C4-2B (cell line): ENCODE results near the gene CHRDL2.

Source experiments
- CTCF ChIP-seq: fragments of 450-650 bp; conservative IDR thresholded peaks from 2 replicates; pipeline ENCODE4 v1.5.1; 2017; ENCODE audit warnings: mild to moderate bottlenecking
- ZFX ChIP-seq: fragments of 450-650 bp; IDR thresholded peaks from 2 replicates; pipeline ENCODE4 v1.6.1; 2017

DNA sequence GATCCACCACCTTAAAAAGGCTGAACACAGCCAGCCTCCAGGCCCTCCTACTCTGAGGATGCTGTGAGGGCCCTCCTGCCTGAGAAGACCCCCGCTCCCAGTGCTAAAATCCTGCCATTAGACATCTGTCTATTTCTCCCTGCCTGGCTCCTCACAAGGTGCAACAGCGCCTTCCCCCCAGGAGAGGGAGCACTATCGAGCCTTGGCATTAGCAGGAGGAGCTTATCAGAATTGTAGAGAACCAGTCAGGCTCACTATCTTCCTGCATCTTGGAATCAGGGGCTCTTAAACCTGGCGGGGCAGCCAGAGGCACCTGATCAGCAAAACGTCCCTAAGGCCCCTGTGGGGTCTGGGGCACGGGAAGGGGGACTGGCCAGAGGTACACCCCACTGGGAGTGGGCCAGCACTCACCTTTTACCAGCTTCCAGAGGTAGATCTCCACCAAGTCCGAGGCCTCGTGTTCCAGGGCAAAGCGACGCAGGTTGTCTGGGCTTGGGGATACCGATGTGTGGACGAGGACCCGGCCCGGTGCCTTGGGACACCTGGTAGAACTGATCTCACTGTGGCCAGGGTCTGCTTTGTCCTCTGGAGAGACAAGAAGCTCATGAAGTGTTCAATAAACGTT is 28.7 kb downstream of the CHRDL2 start:
- TF ChIP-seq CTCF, result peak; percentile 96
- TF ChIP-seq ZFX, result no peak
